Omental fat pad (tissue), 4 donors: ENCODE results near the gene ZMYM5. TPM values are rescaled to one million over a fixed set of nuclear protein-coding genes. Genes with fewer than 3 reads are reported as not detected.
A peak's percentile ranks its signal among the peaks of the same experiment; 100 is the strongest.

Source experiments
- ATAC-seq: fragments of 150-250 bp; one replicate; pipeline ENCODE4 v1.9.1; 2016; ENCODE audit warnings: mild to moderate bottlenecking, moderate library complexity; ENCODE audit not compliant: low FRiP score
- DNase-seq: peaks from one replicate; pipeline ENCODE4 v3.0.0-alpha.2; 2019; ENCODE audit warnings: low spot score
- total RNA-seq, 4 donors: library from RNA; depleted of rRNA; stranded (reverse); fragments of >200 nt; gene quantifications; one replicate each; pipeline ENCODE4 v1.1.0, GENCODE V29; 2016
- TF ChIP-seq, protein P1 (sequence below), 3 donors: fragments of 450-650 bp; IDR thresholded peaks; one replicate each; pipeline ENCODE4 v1.5.1; 2016 to 2017; ENCODE audit warnings: antibody characterized with exemption in 3 of 3, mild to moderate bottlenecking in 3 of 3, moderate library complexity in 2 of 3

The ZMYM5 gene
- total RNA-seq, 4 donors from 2014 or later = 13.7 to 20.1 (median 16.0) TPM

DNA sequence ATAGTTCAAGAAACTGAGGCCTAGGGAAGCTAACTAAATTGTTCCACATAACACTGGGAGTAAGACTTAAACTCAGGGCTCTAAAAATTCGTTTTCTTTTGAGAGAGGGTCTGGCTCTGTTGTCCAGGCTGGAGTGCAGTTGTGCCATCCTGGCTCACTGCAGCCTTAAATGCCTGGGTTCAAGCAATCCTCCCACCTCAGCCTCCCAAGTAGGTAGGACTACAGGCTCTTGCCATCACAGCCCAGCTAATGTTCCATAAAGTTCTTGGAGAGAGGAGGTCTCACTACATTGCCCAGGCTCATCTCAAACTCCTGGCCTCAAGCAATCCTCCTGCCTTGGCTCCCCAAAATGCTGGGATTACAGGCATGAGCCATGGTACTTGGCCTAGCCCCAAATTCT is 10.7 kb downstream of the ZMYM5 start:
- DNase-seq = no peak
- TF ChIP-seq, protein P1, sequence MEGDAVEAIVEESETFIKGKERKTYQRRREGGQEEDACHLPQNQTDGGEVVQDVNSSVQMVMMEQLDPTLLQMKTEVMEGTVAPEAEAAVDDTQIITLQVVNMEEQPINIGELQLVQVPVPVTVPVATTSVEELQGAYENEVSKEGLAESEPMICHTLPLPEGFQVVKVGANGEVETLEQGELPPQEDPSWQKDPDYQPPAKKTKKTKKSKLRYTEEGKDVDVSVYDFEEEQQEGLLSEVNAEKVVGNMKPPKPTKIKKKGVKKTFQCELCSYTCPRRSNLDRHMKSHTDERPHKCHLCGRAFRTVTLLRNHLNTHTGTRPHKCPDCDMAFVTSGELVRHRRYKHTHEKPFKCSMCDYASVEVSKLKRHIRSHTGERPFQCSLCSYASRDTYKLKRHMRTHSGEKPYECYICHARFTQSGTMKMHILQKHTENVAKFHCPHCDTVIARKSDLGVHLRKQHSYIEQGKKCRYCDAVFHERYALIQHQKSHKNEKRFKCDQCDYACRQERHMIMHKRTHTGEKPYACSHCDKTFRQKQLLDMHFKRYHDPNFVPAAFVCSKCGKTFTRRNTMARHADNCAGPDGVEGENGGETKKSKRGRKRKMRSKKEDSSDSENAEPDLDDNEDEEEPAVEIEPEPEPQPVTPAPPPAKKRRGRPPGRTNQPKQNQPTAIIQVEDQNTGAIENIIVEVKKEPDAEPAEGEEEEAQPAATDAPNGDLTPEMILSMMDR (IDR thresholded peaks at IDR 0.05) = no peak
- ATAC-seq = no peak

DNA sequence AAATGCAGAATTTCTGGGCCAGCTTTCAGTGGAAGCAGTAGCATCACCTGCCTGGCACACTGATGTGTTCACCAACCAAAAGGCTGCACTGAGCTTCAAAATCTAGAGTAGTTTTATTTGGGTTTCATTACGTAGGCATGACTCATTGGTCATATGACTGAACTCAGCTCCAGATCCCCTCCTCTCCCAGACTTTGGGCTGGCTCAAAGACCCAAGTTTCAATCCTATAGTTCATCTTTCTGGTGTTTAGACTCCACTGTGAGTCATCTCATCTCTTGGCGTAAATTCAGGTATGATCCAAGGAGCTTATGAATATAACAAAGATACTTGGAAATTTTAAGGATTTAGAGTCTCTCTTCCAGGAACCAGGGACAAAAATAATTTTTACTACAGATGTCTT is 17.7 kb downstream of the ZMYM5 start:
- no peak for DNase-seq
- ATAC-seq = peak; percentile 97
- TF ChIP-seq, protein P1 (IDR thresholded peaks at IDR 0.05) = no peak

DNA sequence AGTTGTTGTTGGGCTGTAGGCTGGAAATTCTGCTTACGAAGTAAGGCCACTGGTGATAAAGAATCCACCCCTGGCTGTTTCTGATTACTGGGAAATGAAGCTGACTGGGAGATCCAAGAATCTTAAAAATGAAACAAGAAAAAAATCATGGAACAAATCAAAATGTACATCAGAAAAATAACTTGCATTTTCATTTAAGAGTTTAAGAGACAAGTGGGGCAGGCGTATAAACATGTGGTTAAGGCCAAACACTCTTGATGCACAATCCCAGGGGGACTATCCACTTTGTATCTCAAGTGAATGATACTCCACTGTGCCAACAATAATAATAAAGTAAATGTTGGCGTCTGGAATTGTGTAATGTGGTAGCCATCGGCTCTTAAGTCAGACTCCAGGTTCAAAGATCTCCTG is 24.6 kb downstream of the ZMYM5 start:
- no peak for DNase-seq
- ATAC-seq = peak; percentile 62
- TF ChIP-seq, protein P1 (IDR thresholded peaks at IDR 0.05) = no peak

DNA sequence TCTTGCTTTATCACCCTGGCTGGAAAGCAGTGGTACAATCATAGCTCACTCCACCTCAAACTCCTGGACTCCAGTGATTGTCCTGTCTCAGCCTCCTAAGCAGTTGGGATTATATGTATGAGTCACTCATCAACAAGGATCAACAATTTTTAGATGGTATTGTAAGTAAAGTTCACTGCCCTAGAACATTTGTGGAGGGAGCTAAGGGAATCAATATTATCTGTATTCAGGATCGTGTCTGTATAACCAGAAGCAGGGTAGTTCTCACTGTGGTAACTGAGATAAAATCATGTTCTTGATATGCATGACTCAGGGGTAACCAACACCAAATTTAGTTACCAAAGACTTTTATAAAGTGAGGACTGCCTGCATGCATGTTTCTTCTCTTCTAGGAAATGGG is 27.0 kb downstream of the ZMYM5 start:
- TF ChIP-seq, protein P1 (IDR thresholded peaks at IDR 0.05) = no peak
- DNase-seq (no peak), ATAC-seq (no peak)

DNA sequence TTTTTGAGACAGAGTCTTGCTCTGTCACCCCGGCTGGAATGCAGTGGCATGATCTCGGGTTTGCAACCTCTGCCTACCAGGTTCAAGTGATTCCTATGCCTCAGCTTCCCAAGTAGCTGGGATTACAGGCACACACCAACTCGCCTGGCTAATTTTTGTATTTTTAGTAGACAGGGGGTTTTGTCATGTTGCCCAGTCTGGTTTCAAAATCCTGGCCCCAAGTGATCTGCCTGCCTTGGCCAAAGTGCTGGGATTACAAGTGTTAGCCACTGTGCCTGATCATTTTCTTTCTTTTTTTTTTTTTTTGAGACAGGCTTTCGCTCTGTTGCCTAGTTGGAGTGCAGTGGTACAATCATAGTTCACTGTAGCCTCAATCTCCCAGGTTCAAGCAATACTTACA is 28.7 kb downstream of the ZMYM5 start:
- ATAC-seq (no peak), DNase-seq (no peak)
- TF ChIP-seq, protein P1 (IDR thresholded peaks at IDR 0.05) = no peak

DNA sequence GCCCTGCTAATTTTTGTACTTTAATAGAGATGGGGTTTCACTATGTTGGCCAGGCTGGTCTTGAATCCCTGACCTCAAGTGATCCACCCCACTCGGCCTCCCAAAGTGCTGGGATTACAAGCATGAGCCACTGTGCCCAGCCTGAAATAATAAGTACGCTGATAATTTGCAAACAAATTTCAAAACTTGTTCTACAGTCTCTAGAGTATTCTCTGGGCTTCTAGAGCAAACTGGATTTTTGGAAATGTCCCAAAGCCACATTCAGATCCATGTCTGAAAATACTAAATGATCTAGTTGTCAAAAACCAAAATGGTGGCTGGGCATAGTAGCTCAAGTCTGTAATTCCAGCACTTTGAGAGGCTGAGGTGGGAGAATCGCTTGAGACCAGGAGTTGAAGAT is 40.8 kb downstream of the ZMYM5 start:
- TF ChIP-seq, protein P1 (IDR thresholded peaks at IDR 0.05) = no peak
- no peak for ATAC-seq

DNA sequence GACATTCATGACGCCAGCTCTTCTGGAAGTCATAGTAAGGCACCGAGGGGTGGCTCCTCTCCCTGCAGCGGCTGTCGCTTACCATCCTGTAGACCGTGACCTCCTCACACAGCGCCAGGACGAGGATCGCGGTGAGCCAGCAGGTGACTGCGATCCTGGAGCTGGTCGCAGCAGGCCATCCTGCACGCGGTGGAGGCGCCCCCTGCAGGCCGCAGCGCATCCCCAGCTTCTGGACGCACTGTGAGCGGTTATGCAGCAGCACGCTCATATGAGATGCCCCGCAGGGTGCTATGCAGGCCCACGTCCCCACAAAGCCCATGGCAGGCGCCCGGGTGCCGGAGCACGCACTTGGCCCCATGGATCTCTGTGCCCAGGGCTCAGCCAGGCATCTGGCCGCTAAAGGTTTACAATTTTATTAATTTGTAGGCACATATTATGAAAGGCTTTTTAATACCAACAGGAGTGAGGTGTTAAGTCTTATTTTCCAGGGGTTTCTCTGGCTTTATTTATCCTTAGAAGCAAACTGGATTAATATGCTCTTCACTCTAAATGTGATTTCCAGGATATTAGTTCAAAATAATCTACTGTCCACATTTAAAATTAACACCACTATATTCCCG is 45.1 kb downstream of the ZMYM5 start:
- DNase-seq (no peak), ATAC-seq (no peak)
- TF ChIP-seq, protein P1 (IDR thresholded peaks at IDR 0.05) = no peak

More for the DNA sequence above, 40.8 kb downstream of the ZMYM5 start:
- no peak for DNase-seq
